Measurements from ENCODE around the gene ZNF296.
"Not testable (repeated sequence)": the region's sequence is repeated elsewhere in the genome, so short reads cannot be mapped to it uniquely, and the experiment has no call there.

The ZNF296 gene

GRCh38 chr19:45076029-45076850, at the start of gene ZNF296:
Gene ZNF296, minus strand, starts transcription at chr19:45076478. Its CDS starts 105 bp downstream, at chr19:45076373.
- no peak for DNase-seq (ENCODE audit: low read depth)

DNA sequence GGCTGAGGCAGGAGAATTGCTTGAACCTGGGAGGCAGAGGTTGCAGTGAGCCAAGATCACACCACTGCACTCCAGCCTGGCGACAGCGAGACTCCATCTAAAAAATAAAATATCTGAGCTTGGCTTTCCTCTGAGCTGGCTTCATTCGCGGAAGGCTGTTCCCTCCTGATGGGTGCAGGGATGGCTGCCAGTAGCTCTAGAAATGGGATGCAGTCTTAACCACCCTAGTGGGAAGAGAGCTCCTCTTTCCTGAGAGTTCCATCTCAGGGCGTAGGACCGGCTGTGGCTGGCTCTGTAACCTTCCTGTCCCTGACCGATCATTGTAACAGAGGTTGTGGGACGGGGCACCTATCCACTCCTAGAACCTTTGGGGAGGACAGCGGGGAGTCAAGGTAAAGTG, 49.1 kb upstream of the ZNF296 start:
- DNase-seq (ENCODE audit: low read depth): no peak

- DNase-seq (ENCODE audit: low read depth): no peak
Measured at GRCh38 chr19:45124021-45124420, 47.7 kb upstream of the ZNF296 start.

DNA sequence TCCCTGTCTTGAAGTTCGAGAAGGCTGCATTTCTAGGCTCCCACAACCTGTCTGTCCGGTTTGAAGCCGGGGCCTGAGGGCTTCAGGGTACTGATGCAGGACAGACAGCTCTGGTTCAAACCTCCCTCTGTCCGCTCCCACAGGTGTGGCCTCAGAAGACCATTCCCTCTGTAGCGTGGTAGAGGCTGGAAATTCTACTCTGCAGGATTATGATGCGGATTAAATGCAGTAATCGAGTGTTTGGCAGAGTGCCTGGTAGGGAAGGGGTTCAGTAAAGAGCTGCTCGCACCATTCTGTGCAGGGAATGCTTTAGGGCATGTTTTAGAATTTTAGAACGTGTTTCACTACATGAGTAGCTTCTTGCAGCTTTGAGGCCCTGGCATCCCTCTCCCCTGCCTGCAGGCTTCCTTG, 47.2 kb upstream of the ZNF296 start:
- DNase-seq (ENCODE audit: low read depth): no peak

DNA sequence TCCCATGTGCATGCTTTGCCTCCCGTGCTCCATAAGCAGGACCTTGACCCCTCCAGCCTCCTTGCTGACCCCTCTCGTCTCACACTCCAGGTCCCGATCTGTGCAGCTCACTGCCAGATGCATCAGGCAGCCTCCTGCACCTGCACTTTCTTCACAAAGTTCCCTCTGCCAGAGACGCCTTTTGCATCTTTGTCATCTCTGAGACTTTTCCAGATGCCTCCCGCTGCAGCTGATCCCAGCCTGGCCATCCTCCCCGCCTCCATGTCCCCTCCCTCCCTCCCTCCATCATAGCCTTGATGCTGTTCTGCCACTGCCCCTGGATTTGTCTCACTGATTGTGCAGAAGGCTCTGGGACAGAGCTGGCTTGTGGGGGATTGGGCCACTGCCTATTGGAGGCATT, 46.6 kb upstream of the ZNF296 start:
- DNase-seq (ENCODE audit: low read depth): no peak

DNA sequence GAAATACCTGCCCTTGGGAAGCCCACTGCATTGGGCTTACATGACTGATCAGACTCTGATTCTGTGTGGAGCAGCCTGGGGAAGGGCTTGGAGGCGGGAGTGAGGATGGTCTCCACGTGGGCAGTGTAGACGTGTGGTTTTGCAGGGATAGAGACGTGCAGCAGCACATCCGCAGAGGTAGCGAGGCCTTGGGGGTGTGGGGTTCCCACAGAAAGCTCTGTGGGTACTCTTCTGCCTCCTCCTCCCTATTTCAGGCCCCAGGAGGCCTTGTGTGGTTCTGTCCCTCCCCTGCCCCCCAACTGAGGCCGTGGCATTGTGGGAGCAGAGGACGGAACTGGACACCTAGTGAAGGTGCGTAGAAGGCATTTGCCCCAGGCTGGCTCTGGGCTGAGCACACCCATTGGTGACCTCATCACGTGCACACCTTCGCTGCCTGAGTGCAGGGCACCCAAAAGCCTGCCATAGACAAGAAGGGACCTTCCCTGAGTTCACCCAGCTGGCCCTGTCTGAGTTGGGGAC, 45.6 kb upstream of the ZNF296 start:
- DNase-seq (ENCODE audit: low read depth): no peak

- no peak for DNase-seq (ENCODE audit: low read depth)
Measured at GRCh38 chr19:45119582-45119981, 43.3 kb upstream of the ZNF296 start.

- not testable (repeated sequence) for DNase-seq (ENCODE audit: low read depth)
Measured at GRCh38 chr19:45118591-45119355, 42.5 kb upstream of the ZNF296 start.

GRCh38 chr19:45118106-45118505, 41.8 kb upstream of the ZNF296 start:
- no peak for DNase-seq (ENCODE audit: low read depth)

- no peak for DNase-seq (ENCODE audit: low read depth)
Measured at GRCh38 chr19:45117671-45118070, 41.4 kb upstream of the ZNF296 start.

DNA sequence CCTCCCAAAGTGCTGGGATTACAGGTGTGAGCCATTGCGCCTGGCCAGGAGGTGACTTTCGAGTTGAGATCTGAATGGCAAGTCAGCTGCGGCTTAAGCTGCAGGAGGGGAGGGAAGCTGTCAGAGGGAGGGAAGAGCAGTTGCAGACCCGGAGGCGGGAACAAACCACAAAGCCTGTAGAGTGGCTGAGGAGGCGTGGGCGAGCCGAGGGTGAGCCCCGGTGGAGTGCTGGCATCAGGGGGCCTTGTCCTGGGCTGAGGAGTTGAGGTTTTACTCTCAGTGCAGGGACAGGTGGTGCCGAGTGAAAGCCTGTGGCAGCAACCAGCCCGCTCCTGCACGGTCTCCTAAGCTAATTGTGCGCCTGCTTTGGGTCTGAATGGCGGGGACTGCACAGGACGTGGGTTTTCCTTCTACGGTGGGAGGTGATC, 40.9 kb upstream of the ZNF296 start:
- DNase-seq (ENCODE audit: low read depth): no peak

GRCh38 chr19:45115809-45116615, 39.7 kb upstream of the ZNF296 start:
- DNase-seq (ENCODE audit: low read depth): no peak

- DNase-seq (ENCODE audit: low read depth): no peak
Measured at GRCh38 chr19:45114116-45114515, 37.8 kb upstream of the ZNF296 start.

DNA sequence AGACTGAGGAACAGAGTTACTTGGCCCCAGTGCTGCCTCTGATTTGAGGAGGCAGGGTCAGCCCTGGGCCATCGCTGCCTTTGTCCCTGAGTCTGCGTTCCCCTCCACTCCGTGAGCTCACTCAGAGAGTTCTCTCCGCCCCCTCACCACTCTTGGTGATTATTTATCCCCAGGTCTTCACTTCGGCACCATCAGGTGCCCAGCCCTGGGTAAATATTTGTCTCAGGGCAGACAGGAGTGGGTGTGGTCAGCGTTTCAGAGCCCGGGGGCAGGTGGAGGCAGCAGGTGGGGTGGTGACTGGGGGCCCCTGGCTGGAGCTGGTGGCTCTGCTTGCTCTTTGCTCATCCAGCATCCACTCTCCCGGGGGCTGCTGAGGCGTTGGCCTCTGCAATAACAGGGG, 37.4 kb upstream of the ZNF296 start:
- no peak for DNase-seq (ENCODE audit: low read depth)

DNA sequence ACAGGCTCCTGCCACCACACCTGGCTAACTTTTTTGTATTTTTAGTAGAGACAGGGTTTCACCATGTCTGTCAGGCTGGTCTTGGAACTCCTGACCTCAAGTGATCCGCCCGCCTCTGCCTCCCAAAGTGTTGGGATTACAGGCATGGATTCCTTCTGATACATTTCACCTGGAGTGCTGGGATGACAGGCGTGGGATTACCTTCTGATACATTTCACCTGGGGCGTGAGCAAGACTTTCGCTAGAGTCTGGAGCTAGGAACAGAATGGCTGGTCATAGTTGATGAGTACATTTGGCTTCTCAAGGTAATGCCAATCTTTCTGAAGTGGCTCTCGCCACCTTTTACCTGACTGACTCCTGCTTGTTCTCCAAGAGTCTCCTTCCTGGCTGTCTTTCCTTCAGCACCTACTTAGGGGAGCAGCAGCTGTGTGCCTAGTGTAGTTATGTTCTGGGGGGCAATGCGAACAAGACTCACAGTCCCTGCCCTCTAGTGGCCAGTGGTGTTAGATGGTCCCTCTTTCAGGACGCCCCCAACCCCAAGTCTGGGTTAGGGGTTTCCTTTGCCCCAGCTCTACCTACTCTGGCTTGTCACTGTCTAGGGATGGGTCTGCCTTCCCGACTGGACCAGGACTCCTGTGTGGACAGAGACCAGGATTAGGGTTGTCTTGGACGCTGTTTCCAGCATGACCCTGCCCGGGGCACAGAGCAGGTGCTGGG, 36.0 kb upstream of the ZNF296 start:
- DNase-seq (ENCODE audit: low read depth): no peak

DNA sequence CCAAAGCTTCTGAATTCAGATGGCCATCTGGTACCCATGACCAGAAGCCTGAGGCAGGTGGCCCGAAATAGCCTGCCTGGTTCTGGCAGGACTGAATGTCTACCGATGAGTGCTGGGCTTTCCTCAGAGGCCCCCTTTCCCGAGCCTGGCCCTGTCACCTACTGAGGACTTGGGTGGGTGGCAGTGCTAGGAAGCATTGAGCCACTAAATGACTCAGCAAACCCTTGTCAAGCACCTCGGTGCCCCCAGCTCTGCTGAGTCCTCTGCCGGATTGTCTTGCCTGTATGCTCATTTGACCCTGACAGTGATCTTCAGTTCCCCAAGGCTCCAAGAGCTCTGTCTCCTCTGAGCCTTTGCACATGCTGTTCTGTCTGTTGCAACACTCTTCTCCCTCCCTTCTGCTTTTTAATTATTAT, 34.6 kb upstream of the ZNF296 start:
- no peak for DNase-seq (ENCODE audit: low read depth)

DNA sequence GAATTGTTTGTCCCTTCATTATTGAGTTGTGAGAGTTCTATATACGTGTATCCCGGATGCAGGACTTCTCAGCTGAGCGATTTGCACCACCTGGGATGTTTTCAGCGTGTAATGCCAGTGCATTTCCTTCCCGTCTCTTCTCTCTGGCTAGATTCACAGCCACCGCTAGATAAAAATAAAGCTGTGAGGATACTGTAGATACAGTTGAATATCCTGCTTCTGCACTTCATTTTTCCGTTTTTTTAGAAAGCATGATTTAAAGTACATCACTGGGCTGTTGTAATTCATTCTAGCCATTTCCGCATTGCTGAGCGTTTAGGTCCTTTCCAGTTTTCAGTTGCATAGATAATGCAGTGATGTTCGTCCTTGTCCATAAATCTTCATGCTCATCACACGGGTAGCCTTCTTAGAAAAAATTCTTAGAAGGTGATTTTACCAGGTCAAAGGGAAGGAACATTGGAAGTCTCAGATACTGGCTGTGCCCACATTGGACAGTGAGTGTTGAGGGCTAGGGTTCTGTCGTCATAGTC, 31.4 kb upstream of the ZNF296 start:
- DNase-seq (ENCODE audit: low read depth): no peak

DNA sequence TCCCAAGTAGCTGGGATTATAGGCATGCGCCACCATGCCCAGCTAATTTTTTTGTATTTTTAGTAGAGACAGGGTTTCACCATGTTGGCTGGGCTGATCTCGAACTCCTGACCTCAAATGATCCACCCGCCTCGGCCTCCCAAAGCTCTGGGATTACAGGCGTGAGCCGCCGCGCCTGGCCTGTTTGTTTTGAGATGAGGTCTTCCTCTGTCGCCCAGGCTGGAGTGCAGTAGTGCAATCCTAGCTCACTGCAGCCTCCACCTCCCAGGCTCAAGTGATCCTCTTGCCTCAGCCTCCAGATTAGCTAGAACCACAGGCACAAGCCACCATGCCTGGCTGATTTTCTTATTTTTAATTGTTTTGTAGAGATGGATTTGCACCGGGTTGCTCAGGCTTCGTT, 30.1 kb upstream of the ZNF296 start:
- DNase-seq (ENCODE audit: low read depth): not testable (repeated sequence)

DNA sequence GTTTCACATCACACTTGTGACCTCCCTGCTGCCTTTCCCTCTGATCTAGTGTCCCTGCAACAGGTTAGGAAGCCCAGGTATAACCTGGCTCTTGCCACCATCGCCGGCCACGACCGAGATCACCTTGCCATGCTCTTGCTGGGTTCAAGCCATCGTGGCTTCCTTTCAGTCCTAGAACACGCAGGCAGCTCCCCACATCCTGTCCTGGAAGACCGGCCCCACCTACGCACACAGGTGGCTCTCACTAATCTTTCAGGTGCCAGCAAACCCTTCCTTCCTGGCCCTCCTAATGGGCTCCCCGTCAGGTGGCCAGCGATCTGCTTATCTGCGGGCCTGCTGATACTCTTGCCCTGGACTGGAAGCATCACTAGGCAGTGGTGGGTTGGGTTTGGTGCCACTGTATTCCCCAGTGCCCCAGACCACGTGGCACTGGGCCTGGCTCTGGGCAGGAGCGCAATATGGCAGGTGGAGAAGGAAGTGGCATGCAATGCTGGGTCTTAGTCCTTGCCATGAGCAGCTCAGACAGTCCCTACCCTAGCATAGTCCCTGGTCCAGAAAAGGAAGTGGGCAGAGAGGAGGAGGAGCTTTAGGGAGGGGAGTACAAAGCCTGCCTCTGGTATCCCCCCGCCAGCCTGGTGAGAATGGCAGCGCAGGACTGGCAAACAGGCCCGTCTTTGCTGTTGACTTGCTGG, 28.5 kb upstream of the ZNF296 start:
- no peak for DNase-seq (ENCODE audit: low read depth)

DNA sequence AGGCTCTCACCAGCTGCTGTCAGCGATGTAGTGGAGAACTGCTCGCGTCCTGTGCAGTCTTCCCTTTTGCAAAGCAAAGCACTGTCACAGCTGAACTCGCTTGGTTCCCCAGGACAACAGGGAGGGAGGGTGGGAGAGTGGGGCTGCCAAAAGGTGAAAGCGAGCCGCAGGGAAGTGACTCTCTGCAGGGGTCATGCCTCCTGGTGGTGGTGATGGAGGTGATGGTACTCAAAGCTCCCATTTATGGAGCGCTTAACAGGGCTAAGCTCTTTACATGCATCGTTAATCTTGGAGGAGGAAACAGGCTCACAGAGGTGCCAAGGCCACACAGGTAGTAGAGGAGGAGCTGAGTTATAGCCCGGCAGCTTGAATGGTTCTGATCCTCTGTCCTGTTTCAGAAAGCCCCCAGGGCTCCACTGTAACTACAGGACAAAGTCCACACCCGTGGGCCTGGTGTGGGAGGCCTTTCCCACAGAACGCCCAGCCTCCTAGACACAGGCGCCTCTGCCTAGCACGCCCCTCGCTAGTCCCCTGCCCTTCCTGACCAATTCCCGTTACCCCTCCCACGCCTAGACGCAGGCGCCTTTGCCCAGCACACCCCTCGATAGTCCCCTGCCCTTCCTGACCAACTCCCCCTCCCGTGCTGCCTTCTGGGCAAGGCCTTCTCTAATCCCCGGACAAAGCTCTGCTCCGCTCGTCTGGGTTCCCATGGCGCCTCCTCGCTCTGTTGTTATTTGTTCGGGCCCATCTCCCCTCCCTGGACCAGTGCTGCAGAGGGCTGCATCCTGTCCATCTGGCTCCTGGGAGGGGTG, 27.4 kb upstream of the ZNF296 start:
- DNase-seq (ENCODE audit: low read depth): no peak
